ENCODE measurements around the gene FRMD5.

FRMD5 gene

DNA sequence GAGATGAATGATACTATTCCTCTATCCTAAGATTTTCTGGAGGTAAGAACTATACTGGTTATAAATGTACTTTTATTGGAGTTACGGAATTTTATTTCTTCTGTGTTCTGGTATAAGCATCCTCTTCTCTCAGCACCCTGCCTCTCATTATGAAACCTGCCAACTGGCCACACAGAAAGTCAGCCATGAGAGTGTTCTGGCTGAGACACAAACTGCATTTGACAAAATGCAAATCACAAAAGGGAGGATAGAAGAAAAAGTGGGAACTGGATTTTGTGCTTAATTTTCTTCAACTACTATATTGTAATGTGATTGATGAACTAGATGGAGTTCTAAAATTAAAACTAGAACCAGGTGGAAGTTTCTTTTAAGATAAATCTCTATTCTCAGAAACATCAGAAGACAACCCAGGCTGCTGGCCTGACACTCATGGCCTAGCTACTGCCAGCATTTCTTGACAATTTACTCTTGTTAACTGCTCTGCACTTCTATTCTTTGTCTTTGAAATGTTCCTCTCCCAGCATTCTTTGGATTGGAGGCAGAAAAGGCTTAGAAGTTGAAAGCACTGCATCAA lies 225.2 kb downstream of the FRMD5 start:
- DNase-seq, result no peak
- no peak overlapping the region for H3K4me3 ChIP-seq (ENCODE audit: insufficient read depth, low read depth, low read length, poor library complexity, severe bottlenecking)
- H3K36me3 ChIP-seq (ENCODE audit: control insufficient read depth, insufficient read depth, low read length), result no peaks in the 10 kb centered on the region
- no peak overlapping the region for H3K27ac ChIP-seq (ENCODE audit: insufficient read depth, low read length, poor library complexity, severe bottlenecking)
- no peaks in the 10 kb centered on the region for H3K9me3 ChIP-seq (ENCODE audit: control insufficient read depth, low read length)
- no peaks in the 10 kb centered on the region for H3K4me1 ChIP-seq (ENCODE audit: control insufficient read depth, insufficient read depth, low read length, poor library complexity, severe bottlenecking)
- no peaks in the 10 kb centered on the region for H3K27me3 ChIP-seq (replicated peaks; ENCODE audit: control insufficient read depth, insufficient read depth, low read length, poor library complexity, severe bottlenecking)

DNA sequence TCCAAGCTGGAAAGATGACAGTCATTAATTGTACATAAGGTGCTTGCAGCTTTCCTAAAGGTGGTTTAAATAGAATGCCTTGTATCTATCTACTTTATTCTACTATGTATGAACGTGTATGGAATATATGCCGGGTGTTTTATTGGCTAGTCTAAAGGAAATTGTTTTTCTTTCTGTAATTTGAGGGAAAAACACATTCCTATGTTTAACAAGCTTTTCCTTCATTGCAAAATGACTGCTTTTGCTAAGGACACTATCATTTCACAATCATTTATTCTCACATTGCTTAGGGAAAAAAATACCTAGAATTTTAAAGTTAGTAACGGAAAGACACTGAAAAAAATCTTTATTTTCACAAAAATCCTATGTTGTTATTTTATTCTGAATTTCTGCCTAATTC lies 226.5 kb downstream of the FRMD5 start:
- H3K4me1 ChIP-seq (ENCODE audit: control insufficient read depth, insufficient read depth, low read length, poor library complexity, severe bottlenecking), result no peaks in the 10 kb centered on the region
- H3K4me3 ChIP-seq (ENCODE audit: insufficient read depth, low read depth, low read length, poor library complexity, severe bottlenecking), result no peak overlapping the region
- no peaks in the 10 kb centered on the region for H3K9me3 ChIP-seq (ENCODE audit: control insufficient read depth, low read length)
- no peak for DNase-seq
- no peaks in the 10 kb centered on the region for H3K36me3 ChIP-seq (ENCODE audit: control insufficient read depth, insufficient read depth, low read length)
- no peaks in the 10 kb centered on the region for H3K27me3 ChIP-seq (replicated peaks; ENCODE audit: control insufficient read depth, insufficient read depth, low read length, poor library complexity, severe bottlenecking)
- no peak overlapping the region for H3K27ac ChIP-seq (ENCODE audit: insufficient read depth, low read length, poor library complexity, severe bottlenecking)

DNA sequence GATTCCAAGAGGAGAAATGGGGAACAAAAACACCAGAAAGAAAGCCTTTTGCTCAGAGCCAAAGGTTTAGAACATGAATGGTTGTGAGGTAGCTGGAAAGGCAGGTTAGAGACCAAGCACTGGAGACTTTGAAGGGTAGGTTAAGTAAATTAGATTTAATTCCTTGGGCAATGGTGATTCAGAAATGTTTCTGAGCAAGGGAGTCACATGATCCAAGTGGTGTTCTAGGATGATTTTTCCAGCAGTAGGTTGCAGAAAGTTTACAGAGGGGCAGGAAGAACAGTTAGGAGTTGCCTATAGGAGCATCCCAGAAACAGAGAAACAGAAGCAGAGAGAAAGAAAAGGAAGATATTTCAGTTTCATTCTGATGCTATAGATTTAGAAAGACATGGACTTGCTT lies 228.4 kb downstream of the FRMD5 start:
- Histone ChIP-seq H3K27ac (ENCODE audit: insufficient read depth, low read length, poor library complexity, severe bottlenecking) (no peak overlapping the region), H3K4me3 (ENCODE audit: insufficient read depth, low read depth, low read length, poor library complexity, severe bottlenecking) (no peak overlapping the region), H3K9me3 (ENCODE audit: control insufficient read depth, low read length) (no peaks in the 10 kb centered on the region), H3K27me3 (replicated peaks; ENCODE audit: control insufficient read depth, insufficient read depth, low read length, poor library complexity, severe bottlenecking) (no peaks in the 10 kb centered on the region), H3K4me1 (ENCODE audit: control insufficient read depth, insufficient read depth, low read length, poor library complexity, severe bottlenecking) (no peaks in the 10 kb centered on the region), H3K36me3 (ENCODE audit: control insufficient read depth, insufficient read depth, low read length) (no peaks in the 10 kb centered on the region)
- DNase-seq, result no peak

DNA sequence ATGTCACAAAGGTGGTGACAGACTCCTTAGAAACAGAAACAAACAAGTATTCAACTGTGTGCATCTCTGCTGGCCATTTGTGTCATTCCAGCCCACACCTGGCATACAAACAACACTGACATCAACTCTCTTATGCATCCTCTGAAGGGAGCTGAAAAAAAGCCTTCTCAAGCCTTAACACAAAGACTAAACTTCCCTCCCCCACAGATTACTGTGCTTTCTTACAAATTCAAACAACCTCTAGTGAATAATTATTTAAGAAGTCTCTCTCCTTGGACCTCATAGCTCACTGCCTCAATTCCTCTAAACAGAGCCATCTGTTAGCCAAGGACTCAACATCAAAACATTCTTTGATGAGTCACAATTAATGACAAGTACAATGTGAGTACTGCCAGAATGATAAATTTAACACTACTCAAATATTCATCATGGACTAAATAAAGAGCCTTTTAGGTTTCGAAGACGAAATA lies 236.2 kb downstream of the FRMD5 start:
- no peak overlapping the region for H3K4me3 ChIP-seq (ENCODE audit: insufficient read depth, low read depth, low read length, poor library complexity, severe bottlenecking)
- H3K9me3 ChIP-seq (ENCODE audit: control insufficient read depth, low read length), result no peaks in the 10 kb centered on the region
- no peaks in the 10 kb centered on the region for H3K27me3 ChIP-seq (replicated peaks; ENCODE audit: control insufficient read depth, insufficient read depth, low read length, poor library complexity, severe bottlenecking)
- H3K27ac ChIP-seq (ENCODE audit: insufficient read depth, low read length, poor library complexity, severe bottlenecking), result no peak overlapping the region
- DNase-seq, result no peak
- no peaks in the 10 kb centered on the region for H3K4me1 ChIP-seq (ENCODE audit: control insufficient read depth, insufficient read depth, low read length, poor library complexity, severe bottlenecking)
- H3K36me3 ChIP-seq (ENCODE audit: control insufficient read depth, insufficient read depth, low read length), result no peaks in the 10 kb centered on the region

DNA sequence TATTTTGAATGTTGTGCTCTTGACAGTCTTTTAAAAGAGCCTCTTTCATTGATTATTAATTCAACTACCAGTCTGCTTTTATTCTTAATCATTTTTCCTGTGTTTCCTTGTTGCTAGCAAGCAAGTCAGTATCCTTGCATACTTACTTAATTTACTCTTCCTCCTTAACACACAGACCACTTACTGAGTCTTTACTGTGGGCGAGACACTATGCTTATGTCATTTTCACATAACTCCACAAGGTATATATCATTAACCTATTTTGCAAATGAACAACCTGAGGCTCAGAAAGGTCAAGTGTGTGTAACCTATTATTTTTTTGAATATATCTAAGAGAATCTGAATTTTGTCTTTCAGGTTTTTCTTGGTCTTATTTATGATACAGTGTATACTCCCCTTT lies 237.3 kb downstream of the FRMD5 start:
- no peaks in the 10 kb centered on the region for H3K4me1 ChIP-seq (ENCODE audit: control insufficient read depth, insufficient read depth, low read length, poor library complexity, severe bottlenecking)
- H3K27ac ChIP-seq (ENCODE audit: insufficient read depth, low read length, poor library complexity, severe bottlenecking), result no peak overlapping the region
- H3K36me3 ChIP-seq (ENCODE audit: control insufficient read depth, insufficient read depth, low read length), result no peaks in the 10 kb centered on the region
- H3K9me3 ChIP-seq (ENCODE audit: control insufficient read depth, low read length), result no peaks in the 10 kb centered on the region
- H3K27me3 ChIP-seq (replicated peaks; ENCODE audit: control insufficient read depth, insufficient read depth, low read length, poor library complexity, severe bottlenecking), result no peaks in the 10 kb centered on the region
- no peak overlapping the region for H3K4me3 ChIP-seq (ENCODE audit: insufficient read depth, low read depth, low read length, poor library complexity, severe bottlenecking)
- DNase-seq, result no peak

DNA sequence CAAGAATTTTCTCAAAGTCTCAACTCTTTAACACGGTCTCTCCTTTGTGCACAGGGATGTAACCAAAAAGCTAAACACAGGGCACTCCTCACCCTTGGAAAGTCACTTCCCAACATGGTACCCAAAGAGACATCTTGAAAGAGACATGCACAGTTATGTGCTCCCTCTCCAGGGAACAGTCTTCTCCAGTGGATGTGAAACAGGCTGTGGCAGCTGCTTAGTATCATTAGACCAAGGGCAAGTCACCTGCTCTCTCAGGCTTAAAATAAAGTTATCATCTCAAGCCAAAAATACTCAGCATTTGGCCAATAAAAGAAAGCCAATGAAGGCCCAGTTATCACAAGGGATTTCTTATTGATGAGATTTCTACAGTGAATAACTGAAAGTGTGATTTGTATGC lies 239.9 kb downstream of the FRMD5 start:
- no peak for DNase-seq
- H3K27me3 ChIP-seq (replicated peaks; ENCODE audit: control insufficient read depth, insufficient read depth, low read length, poor library complexity, severe bottlenecking), result no peaks in the 10 kb centered on the region
- H3K4me1 ChIP-seq (ENCODE audit: control insufficient read depth, insufficient read depth, low read length, poor library complexity, severe bottlenecking), result no peaks in the 10 kb centered on the region
- H3K36me3 ChIP-seq (ENCODE audit: control insufficient read depth, insufficient read depth, low read length), result no peaks in the 10 kb centered on the region
- H3K4me3 ChIP-seq (ENCODE audit: insufficient read depth, low read depth, low read length, poor library complexity, severe bottlenecking), result no peak overlapping the region
- H3K27ac ChIP-seq (ENCODE audit: insufficient read depth, low read length, poor library complexity, severe bottlenecking), result no peak overlapping the region
- no peaks in the 10 kb centered on the region for H3K9me3 ChIP-seq (ENCODE audit: control insufficient read depth, low read length)

DNA sequence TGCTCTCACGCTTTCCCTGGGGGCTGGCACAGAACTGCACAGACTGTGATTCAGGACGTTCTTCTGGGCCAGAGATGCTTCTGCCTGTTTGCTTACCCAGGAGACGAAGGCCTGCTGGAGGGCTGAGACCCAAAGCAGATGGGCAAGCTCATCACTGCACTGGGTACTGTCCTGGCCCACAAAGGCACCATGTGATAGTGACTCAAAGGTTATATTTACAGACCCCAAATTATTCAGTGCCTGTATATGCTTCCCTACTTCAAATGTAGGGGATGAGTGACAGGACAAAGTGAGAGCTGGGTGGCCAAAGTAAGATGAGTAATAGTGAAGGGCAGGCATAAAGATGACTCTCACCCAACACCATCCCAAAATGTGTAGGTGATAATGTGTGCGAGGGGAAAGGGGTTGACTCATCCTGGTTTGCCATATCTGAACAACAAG lies 240.9 kb downstream of the FRMD5 start:
- Histone ChIP-seq H3K4me3 (ENCODE audit: insufficient read depth, low read depth, low read length, poor library complexity, severe bottlenecking) (no peak overlapping the region), H3K27ac (ENCODE audit: insufficient read depth, low read length, poor library complexity, severe bottlenecking) (no peak overlapping the region), H3K27me3 (replicated peaks; ENCODE audit: control insufficient read depth, insufficient read depth, low read length, poor library complexity, severe bottlenecking) (no peaks in the 10 kb centered on the region), H3K4me1 (ENCODE audit: control insufficient read depth, insufficient read depth, low read length, poor library complexity, severe bottlenecking) (no peaks in the 10 kb centered on the region), H3K36me3 (ENCODE audit: control insufficient read depth, insufficient read depth, low read length) (no peaks in the 10 kb centered on the region), H3K9me3 (ENCODE audit: control insufficient read depth, low read length) (no peaks in the 10 kb centered on the region)
- no peak for DNase-seq

DNA sequence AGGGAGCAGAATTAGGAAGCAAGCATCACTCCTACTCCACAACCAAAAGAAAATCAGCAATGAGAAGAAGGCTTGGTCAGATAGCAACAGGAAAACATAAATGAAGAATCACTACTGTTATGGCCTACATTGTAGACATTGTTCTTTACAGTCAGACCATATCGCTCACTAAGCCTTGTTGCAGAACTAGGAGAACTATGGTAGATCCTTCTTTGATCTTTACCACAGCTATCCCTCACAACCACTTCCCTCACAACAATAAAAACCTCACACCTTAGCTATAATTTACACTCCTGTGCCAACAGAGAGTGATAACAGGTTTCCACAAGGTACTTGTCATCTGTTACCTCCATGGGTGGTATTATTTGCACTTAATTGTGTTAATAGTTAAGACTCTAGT lies 241.7 kb downstream of the FRMD5 start:
- DNase-seq, result no peak
- Histone ChIP-seq H3K27ac (ENCODE audit: insufficient read depth, low read length, poor library complexity, severe bottlenecking) (no peak overlapping the region), H3K9me3 (ENCODE audit: control insufficient read depth, low read length) (no peaks in the 10 kb centered on the region), H3K27me3 (replicated peaks; ENCODE audit: control insufficient read depth, insufficient read depth, low read length, poor library complexity, severe bottlenecking) (no peaks in the 10 kb centered on the region), H3K4me3 (ENCODE audit: insufficient read depth, low read depth, low read length, poor library complexity, severe bottlenecking) (no peak overlapping the region), H3K4me1 (ENCODE audit: control insufficient read depth, insufficient read depth, low read length, poor library complexity, severe bottlenecking) (no peaks in the 10 kb centered on the region), H3K36me3 (ENCODE audit: control insufficient read depth, insufficient read depth, low read length) (no peaks in the 10 kb centered on the region)

DNA sequence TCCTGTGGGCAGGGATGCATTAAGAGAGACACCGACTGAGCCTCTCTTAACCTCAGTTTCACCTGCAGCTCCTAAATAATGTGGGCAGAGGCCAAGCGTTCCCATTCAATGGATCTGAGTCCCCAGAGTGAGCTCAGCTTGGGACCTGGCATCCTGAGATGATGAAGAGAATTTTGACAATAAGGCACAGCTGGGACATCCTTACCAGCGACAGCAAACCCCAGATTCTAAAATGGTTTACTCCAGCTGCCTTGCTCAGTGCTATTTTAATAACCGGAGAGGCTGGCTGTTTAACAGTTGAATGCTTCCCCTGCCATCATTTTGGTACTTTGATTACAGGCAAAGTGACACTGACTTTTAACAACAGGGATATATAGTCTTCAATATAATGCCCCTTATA lies 244.5 kb downstream of the FRMD5 start:
- Histone ChIP-seq H3K4me3 (ENCODE audit: insufficient read depth, low read depth, low read length, poor library complexity, severe bottlenecking) (no peak overlapping the region), H3K36me3 (ENCODE audit: control insufficient read depth, insufficient read depth, low read length) (no peaks in the 10 kb centered on the region), H3K27me3 (replicated peaks; ENCODE audit: control insufficient read depth, insufficient read depth, low read length, poor library complexity, severe bottlenecking) (peaks cover 6% of the 10 kb centered on the region), H3K9me3 (ENCODE audit: control insufficient read depth, low read length) (no peaks in the 10 kb centered on the region), H3K4me1 (ENCODE audit: control insufficient read depth, insufficient read depth, low read length, poor library complexity, severe bottlenecking) (no peaks in the 10 kb centered on the region), H3K27ac (ENCODE audit: insufficient read depth, low read length, poor library complexity, severe bottlenecking) (no peak overlapping the region)
- no peak for DNase-seq

DNA sequence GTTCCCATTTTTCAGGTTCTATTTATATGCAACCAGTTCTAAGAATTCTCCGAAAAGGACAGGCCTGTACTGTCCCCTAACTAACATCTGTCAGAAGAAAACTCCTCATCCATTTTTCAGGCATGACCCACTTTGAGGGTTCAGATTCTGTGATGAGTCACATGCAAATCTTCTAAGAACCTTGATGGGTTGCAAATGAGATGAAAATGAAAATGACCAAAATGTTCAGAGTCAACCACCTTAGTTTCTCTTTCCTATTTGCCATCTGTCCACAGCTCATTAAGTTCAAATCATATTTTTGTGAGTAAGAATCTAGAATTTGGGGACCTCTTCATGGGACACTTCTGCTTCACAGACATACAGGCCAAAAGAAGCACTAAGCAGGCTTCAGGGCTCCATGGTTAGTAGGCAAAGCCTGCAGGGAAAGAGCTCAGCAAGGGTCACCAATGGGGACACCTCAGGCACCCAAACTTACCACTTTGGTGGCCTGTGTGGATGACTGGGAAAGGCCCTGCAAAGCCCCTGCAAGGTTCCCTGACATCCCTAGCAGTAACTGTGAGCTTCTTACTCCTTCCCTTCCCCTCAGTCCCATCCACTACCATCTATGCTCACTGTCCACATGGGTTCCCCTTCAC lies 246.3 kb downstream of the FRMD5 start:
- DNase-seq, result no peak

More for the DNA sequence above, 246.3 kb downstream of the FRMD5 start:
- Histone ChIP-seq H3K4me1 (ENCODE audit: control insufficient read depth, insufficient read depth, low read length, poor library complexity, severe bottlenecking) (no peaks in the 10 kb centered on the region), H3K27ac (ENCODE audit: insufficient read depth, low read length, poor library complexity, severe bottlenecking) (no peak overlapping the region), H3K4me3 (ENCODE audit: insufficient read depth, low read depth, low read length, poor library complexity, severe bottlenecking) (no peak overlapping the region), H3K36me3 (ENCODE audit: control insufficient read depth, insufficient read depth, low read length) (no peaks in the 10 kb centered on the region), H3K9me3 (ENCODE audit: control insufficient read depth, low read length) (no peaks in the 10 kb centered on the region), H3K27me3 (replicated peaks; ENCODE audit: control insufficient read depth, insufficient read depth, low read length, poor library complexity, severe bottlenecking) (peaks cover 6% of the 10 kb centered on the region)
